HepG2 (cell line): Measurements from ENCODE around the gene ENC1. TPM values are rescaled to one million over a fixed set of nuclear protein-coding genes. Genes with fewer than 3 reads are reported as not detected.
A peak's percentile ranks its signal among the peaks of the same experiment; 100 is the strongest.

ENCODE experiments used
- ATAC-seq: fragments of 200-7000 bp; cut with Tn5 transposase; 3 replicates; pipeline ENCODE4 v1.9.1; 2020; ENCODE audit warnings: mild to moderate bottlenecking, moderate library complexity
- BruUV-seq: library from RNA; stranded (reverse); fragments of 400-500 nt; replicated peaks from 2 replicates; lab custom pipeline; 2021; lab: Mats Ljungman, UMichigan
- CTCF ChIA-PET: fragments of 300-600 bp; formaldehyde crosslinking; extraction: SDS; loops from one replicate; lab custom pipeline; 2021; ENCODE audit warnings: low total read pairs, inconsistent platforms, low intra/inter-chr PET ratio; lab: Yijun Ruan, JAX
- POLR2A ChIA-PET: fragments of 350-600 bp; sonication (Branson Sonifier 250); formaldehyde crosslinking; loops from one replicate; lab custom pipeline; 2020; ENCODE audit warnings: antibody characterized with exemption, inconsistent platforms; lab: Yijun Ruan, JAX
- DNase-seq: peaks from one replicate; pipeline ENCODE4 v3.0.0-alpha.2; 2015; ENCODE audit warnings: low spot score
- FAIRE-seq: peaks from 3 replicates; lab custom pipeline; 2011; peaks lifted over from hg19 to GRCh38; lab: Jason Lieb, UNC
- H2AFZ ChIP-seq: one replicate; pipeline ENCODE4 v1.6.1; 2011; ENCODE audit warnings: low read length, inconsistent platforms
- H3K27ac ChIP-seq: fragments of 300-600 bp; 3 replicates; pipeline ENCODE4 v1.8.0; 2011; ENCODE audit warnings: mixed run types, mild to moderate bottlenecking, mixed read lengths, low read length, inconsistent platforms; ENCODE audit not compliant: insufficient read depth; ENCODE audit errors: extremely low read length
- H3K27me3 ChIP-seq, 2 experiments: fragments of 200-600 bp in 1 of 2; 2 replicates in 1 of 2; 3 replicates in 1 of 2; pipeline versions ENCODE4 v1.6.0 to v1.8.0; 2011; ENCODE audit warnings: low read length in 2 of 2, mild to moderate bottlenecking in 2 of 2, moderate library complexity in 2 of 2, inconsistent platforms in 1 of 2; ENCODE audit not compliant: insufficient read depth in 2 of 2, control insufficient read depth in 1 of 2
- H3K36me3 ChIP-seq, 2 experiments: fragments of 200-600 bp in 1 of 2; replicated peaks in 1 of 2; 2 replicates in 1 of 2; 3 replicates in 1 of 2; pipeline versions ENCODE4 v1.5.1 to v1.8.0; 2011; ENCODE audit warnings: low read length in 2 of 2, inconsistent platforms in 1 of 2; ENCODE audit not compliant: insufficient read depth in 2 of 2, control insufficient read depth in 1 of 2
- H3K4me1 ChIP-seq: 2 replicates; pipeline ENCODE4 v1.5.1; 2012; ENCODE audit warnings: low read length, inconsistent platforms; ENCODE audit not compliant: insufficient read depth
- H3K4me2 ChIP-seq: 2 replicates; pipeline ENCODE4 v1.6.0; 2011; ENCODE audit warnings: low read depth, low read length, inconsistent platforms
- H3K4me3 ChIP-seq, 3 experiments: fragments of 200-600 bp in 1 of 3; sonication (generic), shearing (Covaris generic) in 1 of 3; replicated peaks in 1 of 3; 2 replicates each; pipeline ENCODE4 v1.5.1; 2011 to 2016; ENCODE audit warnings: low read length in 3 of 3, inconsistent platforms in 2 of 3, low read depth in 2 of 3, mild to moderate bottlenecking in 2 of 3, control low read depth in 1 of 3, mixed read lengths in 1 of 3; ENCODE audit not compliant: insufficient read depth in 1 of 3
- H3K79me2 ChIP-seq: one replicate; pipeline ENCODE4 v1.6.1; 2011; ENCODE audit warnings: low read length, inconsistent platforms; ENCODE audit not compliant: insufficient read depth
- H3K9ac ChIP-seq: 2 replicates; pipeline ENCODE4 v1.6.0; 2011; ENCODE audit warnings: mild to moderate bottlenecking, low read depth, low read length, inconsistent platforms; ENCODE audit not compliant: insufficient read depth
- H3K9me3 ChIP-seq: 2 replicates; pipeline ENCODE4 v1.5.1; 2012; ENCODE audit warnings: mild to moderate bottlenecking, low read length
- H4K20me1 ChIP-seq: 2 replicates; pipeline ENCODE4 v1.6.0; 2011; ENCODE audit warnings: inconsistent platforms, mild to moderate bottlenecking, low read length, moderate library complexity; ENCODE audit not compliant: insufficient read depth
- CBX5 ChIP-seq: sonication (generic); formaldehyde crosslinking; IDR thresholded peaks from 2 replicates; pipeline ENCODE4 v1.4.0; 2020; ENCODE audit warnings: missing genetic modification reagents, borderline replicate concordance
- GZF1 ChIP-seq: sonication (generic); formaldehyde crosslinking; IDR thresholded peaks from 2 replicates; pipeline ENCODE4 v1.5.1; 2020; ENCODE audit warnings: mild to moderate bottlenecking, missing genetic modification reagents
- KLF13 ChIP-seq: sonication (generic); formaldehyde crosslinking; IDR thresholded peaks from 2 replicates; pipeline ENCODE4 v1.4.0; 2020; ENCODE audit warnings: mild to moderate bottlenecking, missing genetic modification reagents
- KLF9 ChIP-seq: IDR thresholded peaks from 2 replicates; pipeline ENCODE4 v1.6.1; 2016; ENCODE audit warnings: low read depth
- MED1 ChIP-seq: sonication (generic); formaldehyde crosslinking; IDR thresholded peaks from 2 replicates; pipeline ENCODE4 v1.4.0; 2020; ENCODE audit warnings: missing genetic modification reagents
- NBN ChIP-seq: fragments of 450-650 bp; conservative IDR thresholded peaks from 2 replicates; pipeline ENCODE4 v1.6.1; 2017
- PAX8 ChIP-seq: sonication (generic); formaldehyde crosslinking; IDR thresholded peaks from 2 replicates; pipeline ENCODE4 v1.8.0; 2022; ENCODE audit warnings: mild to moderate bottlenecking, missing genetic modification reagents, borderline replicate concordance
- RFX3 ChIP-seq: IDR thresholded peaks from 2 replicates; pipeline ENCODE4 v1.6.1; 2016; ENCODE audit warnings: missing biosample characterization, missing genetic modification reagents
- TSC22D2 ChIP-seq: sonication (generic); formaldehyde crosslinking; IDR thresholded peaks from 2 replicates; pipeline ENCODE4 v1.5.1; 2020; ENCODE audit warnings: missing genetic modification reagents, mild to moderate bottlenecking, borderline replicate concordance
- YY1 ChIP-seq: IDR thresholded peaks from 2 replicates; pipeline ENCODE4 v1.6.1; 2011; ENCODE audit warnings: low read length, low read depth, moderate library complexity, mild to moderate bottlenecking; ENCODE audit not compliant: insufficient read depth, insufficient replicate concordance
- ZMYM2 ChIP-seq: sonication (generic); formaldehyde crosslinking; IDR thresholded peaks from 2 replicates; pipeline ENCODE4 v1.8.0; 2022; ENCODE audit warnings: mild to moderate bottlenecking, missing genetic modification reagents
- ZNF577 ChIP-seq: sonication (generic); formaldehyde crosslinking; IDR thresholded peaks from 2 replicates; pipeline ENCODE4 v1.4.0; 2020; ENCODE audit warnings: mild to moderate bottlenecking, low read depth, missing genetic modification reagents, borderline replicate concordance
- WGBS: methylation state at CpG from one replicate; pipeline ENCODE4 v1.1.6; 2017; ENCODE audit warnings: low lambda C conversion rate; 5-methylcytosine and 5-hydroxymethylcytosine counted together
- in situ Hi-C: cut with HindIII; loops from 2 replicates; pipeline ENCODE4 v1.10.0; 2017; ENCODE audit warnings: low pct_unique_long_range_greater_than_20kb; ENCODE audit not compliant: extremely low pct_ligation_motif_present
- intact Hi-C: fragments of 100-400 bp; cut with micrococcal nuclease; formaldehyde crosslinking; loops from one replicate; pipeline ENCODE4 v1.10.0; 2022; ENCODE audit not compliant: unreplicated experiment
- polyA plus RNA-seq, 8 experiments: library from polyadenylated mRNA; depleted of rRNA in 3 of 8; stranded (reverse) in 7 of 8; unstranded in 1 of 8; fragments of >200 nt; fragmentation: Illumina TruSeq in 4 of 8; extraction: Trizol in 4 of 8; gene quantifications; 2 replicates each; pipeline versions ENCODE4 v1.2.1 to v1.2.3, GENCODE V29; 2011 to 2016; ENCODE audit warnings: low read depth in 4 of 8, missing spikeins in 1 of 8, mixed read lengths in 1 of 8; ENCODE audit not compliant: insufficient read depth in 1 of 8
- total RNA-seq, 5 experiments: library from RNA; depleted of rRNA; stranded (reverse); fragments of >200 nt; fragmentation: Illumina TruSeq; extraction: Trizol; gene quantifications; 2 replicates each; pipeline ENCODE4 v1.2.3, GENCODE V29; 2016; ENCODE audit warnings: low read depth in 1 of 5
- TF ChIP-seq, protein P1 (sequence below): sonication (generic); formaldehyde crosslinking; IDR thresholded peaks from 2 replicates; pipeline ENCODE4 v1.8.1; 2023; ENCODE audit warnings: mild to moderate bottlenecking, missing genetic modification reagents

ENC1 gene
- total and polyA plus RNA-seq, 2 of the 13 experiments (the other 11 are each of a cell fraction or from before 2014, with no cell fraction given), result 63.8 to 64.4 TPM

DNA sequence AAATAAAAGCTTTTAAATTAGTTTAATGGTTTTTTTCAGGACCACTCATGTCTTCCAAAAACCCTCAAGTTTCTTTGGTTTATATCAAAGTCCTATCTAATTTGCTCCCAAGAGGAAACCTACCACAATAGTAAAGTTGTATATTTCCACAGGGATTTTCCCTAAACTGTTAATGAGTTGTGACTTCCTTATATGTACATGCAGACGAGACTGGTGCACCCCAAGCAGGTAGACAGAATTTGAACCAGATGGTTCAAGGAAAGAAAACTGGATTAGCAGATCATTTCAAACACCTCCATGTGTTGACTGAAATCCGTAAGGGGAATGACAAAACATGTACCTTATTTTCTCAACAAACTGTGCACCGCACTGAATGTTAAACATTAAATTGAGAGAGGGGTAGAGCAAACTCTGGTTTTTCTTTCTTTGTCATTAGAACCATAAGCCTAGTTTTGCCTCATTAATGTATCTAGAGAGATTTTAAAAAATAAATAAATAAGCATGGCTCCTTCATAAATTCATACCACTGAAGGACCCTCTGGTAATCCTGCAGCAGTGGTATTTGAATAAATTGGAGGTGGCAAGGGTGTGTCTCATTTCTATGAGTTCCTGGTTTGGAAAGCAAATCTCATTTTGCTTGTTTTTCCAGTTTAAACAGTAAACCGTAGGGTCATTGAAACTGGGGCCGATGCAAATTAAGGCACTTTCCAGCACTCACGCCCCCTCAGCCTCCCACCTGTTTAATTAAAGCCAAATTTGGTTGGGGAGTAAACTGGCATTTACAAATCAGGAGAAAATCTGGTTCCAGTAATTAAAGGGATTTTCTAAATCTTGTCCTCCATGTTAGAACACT, 51.1 kb downstream of the ENC1 start:
- FAIRE-seq, result no peak
- H3K9me3 ChIP-seq, result no peaks in the 10 kb centered on the region
- 55% methylated on average over 6 of the region's 6 CpGs for WGBS

DNA sequence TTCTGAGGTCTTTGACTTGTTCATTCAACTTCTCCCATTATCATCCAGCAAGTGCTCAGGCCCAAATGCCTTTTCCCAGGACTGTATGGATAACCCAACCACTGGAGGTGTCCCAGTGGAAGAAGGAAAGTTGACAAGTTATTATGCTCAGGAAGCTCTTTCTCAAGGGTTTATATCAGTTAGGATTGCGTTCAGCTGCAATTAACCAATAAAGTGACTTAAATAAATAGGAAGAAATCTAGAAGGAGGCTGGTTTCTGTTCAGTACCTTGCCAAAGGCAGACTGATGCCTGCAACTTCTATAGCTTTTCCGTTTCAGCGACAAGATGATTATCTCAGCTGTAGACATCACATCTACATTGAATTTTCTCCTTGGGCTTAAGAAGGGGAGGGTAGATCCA, 52.1 kb downstream of the ENC1 start:
- H3K9ac ChIP-seq, result no peak overlapping the region
- BruUV-seq, result no TSS peak
- H3K36me3 ChIP-seq, result no peaks in the 10 kb centered on the region
- H3K4me1 ChIP-seq, result peaks cover 80% of the 10 kb centered on the region
- ATAC-seq, result no peak
- in situ Hi-C loops (no loop called here), intact Hi-C loops (loop anchor here (5.0 to 10.0 kb wide), 2 partner anchors 39 to 54 kb away; no protein-coding TSS in a partner anchor)
- CTCF ChIA-PET, result no interaction called here
- no peaks in the 10 kb centered on the region for H3K9me3 ChIP-seq
- no peak for DNase-seq
- H3K4me2 ChIP-seq, result no peak overlapping the region
- FAIRE-seq, result no peak
- H2AFZ ChIP-seq, result no peak overlapping the region
- no peaks in the 10 kb centered on the region for H4K20me1 ChIP-seq
- no peak overlapping the region for H3K4me3 ChIP-seq
- POLR2A ChIA-PET, result no interaction called here
- WGBS, result 97% methylated on average over 3 of the region's 3 CpGs
- TF ChIP-seq ZMYM2 (CRISPR knock-in tag), result no peak
- TF ChIP-seq NBN, result no peak
- no peak for TF ChIP-seq PAX8
- no peak for TF ChIP-seq MED1 (CRISPR knock-in tag)
- TF ChIP-seq CBX5, result no peak
- no peak for TF ChIP-seq KLF13 (CRISPR knock-in tag)
- TF ChIP-seq YY1, result no peak
- TF ChIP-seq ZNF577, result no peak
- TF ChIP-seq KLF9 (CRISPR knock-in tag), result no peak
- TF ChIP-seq TSC22D2 (CRISPR knock-in tag), result no peak
- TF ChIP-seq RFX3 (CRISPR knock-in tag), result no peak
- no peaks in the 10 kb centered on the region for H3K79me2 ChIP-seq
- H3K27ac ChIP-seq, result no peak overlapping the region
- H3K27me3 ChIP-seq, result no peaks in the 10 kb centered on the region

More for the DNA sequence above, 51.1 kb downstream of the ENC1 start:
- DNase-seq, result no peak
- H2AFZ ChIP-seq, result no peak overlapping the region
- H3K27ac ChIP-seq, result peak overlapping the region; percentile 38
- H3K9ac ChIP-seq, result no peak overlapping the region
- H3K79me2 ChIP-seq, result no peaks in the 10 kb centered on the region
- no TSS peak for BruUV-seq
- in situ Hi-C loops, result no loop called here
- H4K20me1 ChIP-seq, result no peaks in the 10 kb centered on the region
- TF ChIP-seq, protein P1, sequence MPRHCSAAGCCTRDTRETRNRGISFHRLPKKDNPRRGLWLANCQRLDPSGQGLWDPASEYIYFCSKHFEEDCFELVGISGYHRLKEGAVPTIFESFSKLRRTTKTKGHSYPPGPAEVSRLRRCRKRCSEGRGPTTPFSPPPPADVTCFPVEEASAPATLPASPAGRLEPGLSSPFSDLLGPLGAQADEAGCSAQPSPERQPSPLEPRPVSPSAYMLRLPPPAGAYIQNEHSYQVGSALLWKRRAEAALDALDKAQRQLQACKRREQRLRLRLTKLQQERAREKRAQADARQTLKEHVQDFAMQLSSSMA (CRISPR knock-in tag), result no peak
- peak; percentile 83; the same call in 1 of the 2 replicates for TF ChIP-seq GZF1
- no peaks in the 10 kb centered on the region for H3K27me3 ChIP-seq
- intact Hi-C loops, result loop anchor here (5.0 to 10.0 kb wide), 2 partner anchors 38 to 55 kb away; no protein-coding TSS in a partner anchor
- POLR2A ChIA-PET, result no interaction called here
- ATAC-seq, result no peak
- H3K4me1 ChIP-seq, result peaks cover 81% of the 10 kb centered on the region
- no peak overlapping the region for H3K4me3 ChIP-seq
- no peaks in the 10 kb centered on the region for H3K36me3 ChIP-seq
- CTCF ChIA-PET, result no interaction called here
- H3K4me2 ChIP-seq, result peak overlapping the region; percentile 32; the same call in 1 of the 2 replicates
